A673 (cell line): Measurements from ENCODE around the gene TMEFF2. TPM values are rescaled to one million over a fixed set of nuclear protein-coding genes. Genes with fewer than 3 reads are reported as not detected.

Source experiments
- BruUV-seq: library from RNA; stranded (reverse); fragments of 400-500 nt; replicated peaks from 2 replicates; lab custom pipeline; 2021; lab: Mats Ljungman, UMichigan
- CTCF ChIA-PET: fragments of 300-600 bp; sonication (Branson Sonifier 250); formaldehyde crosslinking; loops from one replicate; lab custom pipeline; 2022; ENCODE audit warnings: antibody characterized with exemption; lab: Charles Lee
- POLR2A ChIA-PET: fragments of 300-600 bp; sonication (Branson Sonifier 250); formaldehyde crosslinking; loops from one replicate; lab custom pipeline; 2022; ENCODE audit warnings: antibody characterized with exemption; ENCODE audit not compliant: low non-redundant PET; lab: Charles Lee
- DNase-seq: peaks from one replicate; pipeline ENCODE4 v3.0.0-alpha.2; 2015; ENCODE audit warnings: low spot score
- H3K27ac ChIP-seq: fragments of 200-600 bp; sonication (generic); 2 replicates; pipeline ENCODE4 v1.5.1; 2016; ENCODE audit warnings: mixed run types, low read depth, mild to moderate bottlenecking, mixed read lengths, antibody characterized with exemption, low read length; ENCODE audit not compliant: poor library complexity, severe bottlenecking
- H3K27me3 ChIP-seq: fragments of 200-600 bp; sonication (generic); replicated peaks from 2 replicates; pipeline ENCODE4 v1.6.1; 2017; ENCODE audit warnings: mixed run types, low read depth, mild to moderate bottlenecking, mixed read lengths, antibody characterized with exemption, low read length; ENCODE audit not compliant: insufficient read depth, poor library complexity
- H3K36me3 ChIP-seq: fragments of 200-600 bp; sonication (generic); 2 replicates; pipeline ENCODE4 v1.6.1; 2016; ENCODE audit warnings: mixed run types, mild to moderate bottlenecking, mixed read lengths, antibody characterized with exemption, low read length; ENCODE audit not compliant: insufficient read depth, poor library complexity, severe bottlenecking
- H3K4me1 ChIP-seq: fragments of 200-600 bp; sonication (generic); 2 replicates; pipeline ENCODE4 v1.6.1; 2017; ENCODE audit warnings: mixed run types, mild to moderate bottlenecking, mixed read lengths, antibody characterized with exemption, low read length; ENCODE audit not compliant: insufficient read depth, poor library complexity, severe bottlenecking
- H3K4me3 ChIP-seq: fragments of 200-600 bp; sonication (generic); 2 replicates; pipeline ENCODE4 v1.5.1; 2016; ENCODE audit warnings: low read depth, mixed run types, mild to moderate bottlenecking, mixed read lengths, low read length; ENCODE audit not compliant: poor library complexity, severe bottlenecking
- H3K9me3 ChIP-seq: fragments of 200-600 bp; sonication (generic); 2 replicates; pipeline ENCODE4 v1.6.1; 2016; ENCODE audit warnings: mixed run types, low read depth, mild to moderate bottlenecking, mixed read lengths, antibody characterized with exemption, low read length; ENCODE audit not compliant: poor library complexity, severe bottlenecking
- CTCF ChIP-seq: fragments of 300-800, 200-600 bp; sonication (generic); conservative IDR thresholded peaks from 2 replicates; pipeline ENCODE4 v1.5.1; 2017; ENCODE audit warnings: low read depth, mild to moderate bottlenecking, antibody characterized with exemption, low read length, moderate library complexity, mixed read lengths
- EZH2 ChIP-seq: fragments of 200-600 bp; sonication (generic); IDR thresholded peaks from 2 replicates; pipeline ENCODE4 v1.6.1; 2017; ENCODE audit warnings: borderline replicate concordance, low read depth, mild to moderate bottlenecking, mixed read lengths, antibody characterized with exemption, low read length; ENCODE audit not compliant: poor library complexity, severe bottlenecking
- intact Hi-C: fragments of 100-400 bp; cut with micrococcal nuclease; formaldehyde crosslinking; loops from one replicate; pipeline ENCODE4 v1.10.0; 2022; ENCODE audit not compliant: unreplicated experiment
- total RNA-seq: library from RNA; stranded (reverse); gene quantifications from 2 replicates; pipeline ENCODE4 v1.2.3, GENCODE V29; 2021

The TMEFF2 gene
- total RNA-seq, 1 experiment from 2014 or later, result 7.0 TPM

- H3K27ac ChIP-seq, result no peak overlapping the region
Measured at GRCh38 chr2:192148620-192149321, 46.0 kb downstream of the TMEFF2 start.

DNA sequence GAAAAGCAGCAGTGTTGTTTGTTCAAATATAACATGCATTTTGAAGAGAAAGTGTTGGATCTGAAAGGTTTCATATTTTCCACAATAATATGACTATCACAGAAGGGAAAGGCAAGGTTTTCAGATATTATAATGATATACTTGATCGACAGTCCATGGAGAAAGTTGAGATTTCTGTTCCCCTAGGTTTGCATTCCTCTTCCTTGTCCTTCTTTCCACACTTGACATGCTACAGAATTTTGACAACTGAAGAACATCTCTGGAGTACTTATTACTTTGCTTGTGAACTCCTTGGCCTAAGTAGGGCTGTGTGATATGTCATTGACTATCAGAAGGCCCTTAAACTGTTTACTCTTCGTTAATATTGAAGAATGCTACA, 46.5 kb downstream of the TMEFF2 start:
- peaks cover 52% of the 10 kb centered on the region for H3K4me1 ChIP-seq
- intact Hi-C loops, result no loop called here
- BruUV-seq, result no TSS peak
- POLR2A ChIA-PET, result interaction anchor here (0.5 kb wide), 1 partner anchor 21 kb away, joined by 4 read pairs; no protein-coding TSS in a partner anchor
- DNase-seq, result no peak
- no peaks in the 10 kb centered on the region for H3K27me3 ChIP-seq
- TF ChIP-seq CTCF (no peak), EZH2 (no peak)
- CTCF ChIA-PET, result no interaction called here
- H3K36me3 ChIP-seq, result no peaks in the 10 kb centered on the region
- H3K4me3 ChIP-seq, result no peak overlapping the region
- no peaks in the 10 kb centered on the region for H3K9me3 ChIP-seq
- H3K27ac ChIP-seq, result no peak overlapping the region

More at GRCh38 chr2:192148620-192149321, 46.0 kb downstream of the TMEFF2 start:
- ChIA-PET CTCF (no interaction called here), POLR2A (no interaction called here)
- H3K36me3 ChIP-seq, result no peaks in the 10 kb centered on the region
- TF ChIP-seq CTCF (no peak), EZH2 (no peak)
- no TSS peak for BruUV-seq
- no peak overlapping the region for H3K4me3 ChIP-seq
- H3K9me3 ChIP-seq, result no peaks in the 10 kb centered on the region
- no peaks in the 10 kb centered on the region for H3K27me3 ChIP-seq
- H3K4me1 ChIP-seq, result peaks cover 52% of the 10 kb centered on the region
- intact Hi-C loops, result no loop called here
- DNase-seq, result no peak

GRCh38 chr2:192146069-192147015, 48.4 kb downstream of the TMEFF2 start:
- intact Hi-C loops, result no loop called here
- Histone ChIP-seq H3K36me3 (no peaks in the 10 kb centered on the region), H3K9me3 (no peaks in the 10 kb centered on the region), H3K4me3 (no peak overlapping the region), H3K27me3 (no peaks in the 10 kb centered on the region), H3K4me1 (peaks cover 37% of the 10 kb centered on the region), H3K27ac (peak overlapping the region; percentile 25)
- CTCF ChIA-PET, result no interaction called here
- POLR2A ChIA-PET, result no interaction called here
- no TSS peak for BruUV-seq
- TF ChIP-seq EZH2 (no peak), CTCF (no peak)
- peak; percentile 65 for DNase-seq
